IgD-negative memory B cell (primary cell): ENCODE results near the gene PHC1. TPM values are rescaled to one million over a fixed set of nuclear protein-coding genes. Genes with fewer than 3 reads are reported as not detected.
A peak's percentile ranks its signal among the peaks of the same experiment; 100 is the strongest.

Experiments
- H3K27ac Mint-ChIP-seq, 3 donors: one replicate each; pipeline ENCODE4 v1.8.0; 2020 to 2022; ENCODE audit warnings: mild to moderate bottlenecking in 3 of 3, mixed read lengths in 3 of 3, moderate library complexity in 1 of 3
- H3K27me3 Mint-ChIP-seq: one replicate; pipeline ENCODE4 v1.8.0; 2021; ENCODE audit warnings: mixed read lengths
- H3K36me3 Mint-ChIP-seq: one replicate; pipeline ENCODE4 v1.8.0; 2020; ENCODE audit warnings: mild to moderate bottlenecking, mixed read lengths
- H3K4me1 Mint-ChIP-seq, 3 donors: one replicate each; pipeline ENCODE4 v1.8.0; 2020 to 2022; ENCODE audit warnings: mixed read lengths in 3 of 3, mild to moderate bottlenecking in 1 of 3
- H3K4me3 Mint-ChIP-seq, 4 donors: one replicate each; pipeline ENCODE4 v1.8.0; 2020 to 2022; ENCODE audit warnings: mild to moderate bottlenecking in 4 of 4, mixed read lengths in 4 of 4, moderate library complexity in 3 of 4
- H3K9me3 Mint-ChIP-seq, 3 donors: one replicate each; pipeline ENCODE4 v1.8.0; 2020 to 2021; ENCODE audit warnings: mixed read lengths in 3 of 3, mild to moderate bottlenecking in 1 of 3
- polyA plus RNA-seq: library from polyadenylated mRNA; unstranded; fragments of 300-500 nt; fragmentation: Illumina TruSeq; gene quantifications from one replicate; pipeline ENCODE4 v1.2.3, GENCODE V29; 2021

Gene PHC1
- polyA plus RNA-seq, 1 donor from 2014 or later = 18.7 TPM

DNA sequence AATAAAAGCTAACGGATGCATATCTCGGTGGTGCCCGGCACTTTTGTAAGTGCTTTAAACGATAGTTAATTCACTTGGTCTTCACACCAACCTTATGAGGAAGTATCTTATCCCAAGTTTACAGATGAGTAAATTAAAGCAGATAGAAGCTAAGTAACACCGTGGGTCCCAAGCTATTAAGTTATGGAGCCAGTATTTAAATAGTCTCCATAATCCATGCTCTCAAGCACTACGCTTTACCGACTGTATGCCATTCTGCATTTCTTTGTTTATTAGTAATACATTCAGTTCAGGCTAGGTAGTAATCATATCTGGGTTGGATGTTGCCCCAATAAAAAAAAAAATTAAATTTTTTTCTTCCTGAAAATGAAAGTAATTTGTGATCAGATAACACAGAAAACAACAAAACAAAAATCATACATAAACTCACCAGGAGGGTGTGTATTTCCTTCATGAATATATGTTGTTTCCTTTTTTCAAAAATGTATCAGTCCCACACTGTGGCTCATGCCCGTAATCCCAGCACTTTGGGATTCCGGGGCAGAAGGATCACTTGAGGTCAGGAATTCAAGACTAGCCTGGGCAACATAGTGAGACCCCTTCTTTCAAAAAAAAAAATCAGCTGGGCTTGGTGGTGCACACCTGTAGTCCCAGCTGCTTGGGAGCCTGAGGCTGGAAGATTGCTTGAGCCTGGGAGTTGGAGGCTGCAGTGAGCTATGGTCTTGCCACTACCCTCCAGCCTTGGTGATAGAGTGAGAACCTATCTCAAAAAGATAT, 36.6 kb downstream of the PHC1 start:
- H3K36me3 Mint-ChIP-seq = peaks cover 10% of the 10 kb centered on the region
- peak overlapping the region; percentile 84 to 99 (median 95) for H3K27ac Mint-ChIP-seq
- H3K4me1 Mint-ChIP-seq = peaks cover 27 to 44% (median 42%) of the 10 kb centered on the region in 3 donors
- H3K27me3 Mint-ChIP-seq = no peaks in the 10 kb centered on the region
- H3K4me3 Mint-ChIP-seq = peak overlapping the region; percentile 93 to 98 (median 96)
- peaks cover 0 to 7% (median 2%) of the 10 kb centered on the region in 3 donors for H3K9me3 Mint-ChIP-seq

DNA sequence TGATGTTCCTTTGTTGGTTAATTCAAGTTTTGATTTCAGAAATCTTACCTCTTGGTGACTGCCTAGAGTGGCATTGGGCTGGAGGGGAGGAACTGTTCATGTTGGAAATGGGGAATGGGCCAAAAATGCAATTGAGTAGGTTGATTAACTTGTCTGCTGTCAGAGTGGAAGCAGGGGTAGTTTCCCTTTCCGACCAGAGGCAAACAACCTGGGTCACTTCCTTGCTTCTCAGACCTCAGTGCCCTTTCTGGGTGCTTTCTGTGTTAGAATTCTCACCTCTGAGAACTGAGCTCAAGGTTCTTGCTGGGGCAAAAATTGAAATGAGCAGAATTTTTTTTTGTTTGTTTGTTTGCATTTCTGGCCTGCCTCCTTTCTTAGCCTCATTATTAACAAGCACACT, 37.4 kb downstream of the PHC1 start:
- Mint-ChIP-seq H3K27me3 (no peaks in the 10 kb centered on the region), H3K36me3 (peaks cover 10% of the 10 kb centered on the region), H3K4me3 (peak overlapping the region; percentile 22 to 98 (median 82)), H3K9me3 (peaks cover 0 to 7% (median 2%) of the 10 kb centered on the region in 3 donors), H3K27ac (peak overlapping the region in 1 of 3 donors; percentile 59), H3K4me1 (peaks cover 18 to 37% (median 36%) of the 10 kb centered on the region in 3 donors)

DNA sequence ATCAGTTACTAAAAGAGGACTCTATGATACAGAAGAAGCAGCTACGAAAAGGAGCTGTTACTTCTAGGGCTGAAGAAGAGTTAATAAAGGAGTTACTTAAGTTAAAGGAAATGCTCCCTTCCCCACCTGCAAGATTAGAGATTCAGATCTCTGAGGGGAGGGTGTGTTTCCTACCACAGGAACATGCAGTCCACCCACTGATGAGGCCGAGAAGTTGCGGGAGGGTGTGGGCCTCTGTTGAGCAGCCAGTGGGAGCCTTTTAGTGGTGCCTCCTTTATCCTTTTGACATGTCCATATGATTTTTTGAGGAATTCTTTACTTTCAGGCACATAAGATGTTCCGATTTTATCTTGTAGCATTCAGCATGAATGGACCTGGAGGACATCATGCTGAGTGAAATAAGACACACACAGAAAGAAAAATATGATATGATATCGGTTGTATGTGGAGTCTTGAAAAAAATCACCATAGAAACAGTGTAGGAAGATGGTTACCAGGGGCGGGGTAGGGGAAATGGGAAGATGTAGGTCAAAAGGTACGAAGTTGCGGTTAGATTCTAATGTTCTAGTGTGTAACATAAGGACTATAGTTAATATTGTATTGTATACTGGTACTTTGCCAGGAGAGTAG, 39.6 kb downstream of the PHC1 start:
- Mint-ChIP-seq H3K27ac (peak overlapping the region in 1 of 3 donors; percentile 76), H3K4me3 (peak overlapping the region in 2 of 4 donors; percentile 13 to 59), H3K36me3 (peaks cover 15% of the 10 kb centered on the region), H3K9me3 (peaks cover 0 to 7% (median 4%) of the 10 kb centered on the region in 3 donors), H3K27me3 (no peaks in the 10 kb centered on the region), H3K4me1 (peaks cover 8 to 21% (median 18%) of the 10 kb centered on the region in 3 donors)

DNA sequence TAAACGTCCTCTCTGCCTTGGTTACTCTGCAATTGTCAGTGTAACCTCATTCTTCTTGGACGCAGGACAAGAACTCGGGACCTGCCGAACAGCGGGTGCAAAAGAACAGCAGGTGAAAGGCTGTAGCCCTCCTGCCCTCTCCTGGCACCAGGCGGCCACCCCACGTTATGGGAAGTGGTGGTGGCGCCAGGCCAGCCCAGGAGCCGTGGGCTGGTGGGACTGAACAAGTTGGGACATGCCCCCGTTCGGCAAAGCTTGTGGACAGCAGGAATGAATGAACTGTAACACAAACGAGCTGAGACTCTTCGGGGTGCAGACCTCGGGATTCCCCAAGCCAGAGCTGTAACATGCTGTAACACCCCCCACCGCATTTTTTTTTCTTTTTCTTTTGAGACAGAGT, 41.8 kb downstream of the PHC1 start:
- H3K36me3 Mint-ChIP-seq = peaks cover 15% of the 10 kb centered on the region
- no peak overlapping the region for H3K27ac Mint-ChIP-seq
- peaks cover 3 to 14% (median 12%) of the 10 kb centered on the region in 3 donors for H3K4me1 Mint-ChIP-seq
- H3K9me3 Mint-ChIP-seq = peaks cover 0 to 7% (median 4%) of the 10 kb centered on the region in 3 donors
- no peak overlapping the region for H3K4me3 Mint-ChIP-seq
- no peaks in the 10 kb centered on the region for H3K27me3 Mint-ChIP-seq

DNA sequence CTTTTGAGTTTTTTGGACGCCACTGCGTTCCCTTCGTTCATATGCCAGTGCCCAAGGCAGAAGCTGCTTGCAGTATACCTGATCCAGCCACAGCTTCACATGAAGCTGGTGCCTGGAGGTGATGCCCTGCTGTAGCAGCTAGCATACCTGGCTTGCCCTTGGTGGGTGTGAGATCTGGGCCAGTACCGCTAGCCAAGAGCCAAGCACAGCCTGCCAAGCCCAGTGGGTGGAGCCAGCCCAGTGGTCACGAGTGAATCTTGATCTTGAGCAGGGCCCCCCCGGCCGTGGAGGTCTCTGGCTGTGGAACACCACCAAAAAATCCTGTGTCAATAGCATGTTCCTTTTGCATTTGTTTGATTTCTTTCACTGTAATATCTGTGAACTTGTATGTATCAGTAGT, 42.5 kb downstream of the PHC1 start:
- Mint-ChIP-seq H3K4me3 (no peak overlapping the region), H3K9me3 (peaks cover 0 to 7% (median 4%) of the 10 kb centered on the region in 3 donors), H3K27ac (no peak overlapping the region), H3K27me3 (no peaks in the 10 kb centered on the region), H3K36me3 (peaks cover 15% of the 10 kb centered on the region), H3K4me1 (peaks cover 3 to 9% (median 7%) of the 10 kb centered on the region in 3 donors)

DNA sequence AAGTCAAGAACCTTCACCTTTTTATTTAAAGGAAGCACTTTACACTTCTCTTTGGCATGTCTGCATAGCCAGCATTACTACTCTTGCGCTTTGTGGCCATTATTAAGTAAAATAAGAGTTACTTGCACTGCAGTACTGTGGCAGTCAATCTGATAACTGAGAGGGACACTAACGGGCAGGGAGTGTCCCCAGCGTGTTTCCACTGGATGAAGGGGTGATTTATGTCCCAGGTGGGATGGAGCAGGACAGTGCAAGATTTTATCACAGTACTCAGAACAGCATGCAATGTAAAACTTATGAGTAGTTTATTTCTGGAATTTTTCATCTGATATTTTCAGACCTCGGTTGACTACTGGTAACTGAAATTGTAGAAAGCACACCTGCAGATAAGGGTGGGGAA, 43.3 kb downstream of the PHC1 start:
- H3K27ac Mint-ChIP-seq = no peak overlapping the region
- peaks cover 4 to 7% (median 4%) of the 10 kb centered on the region in 3 donors for H3K9me3 Mint-ChIP-seq
- H3K4me1 Mint-ChIP-seq = peaks cover 2 to 5% (median 3%) of the 10 kb centered on the region in 3 donors
- peak overlapping the region in 1 of 4 donors; percentile 26 for H3K4me3 Mint-ChIP-seq
- peaks cover 15% of the 10 kb centered on the region for H3K36me3 Mint-ChIP-seq
- no peaks in the 10 kb centered on the region for H3K27me3 Mint-ChIP-seq

DNA sequence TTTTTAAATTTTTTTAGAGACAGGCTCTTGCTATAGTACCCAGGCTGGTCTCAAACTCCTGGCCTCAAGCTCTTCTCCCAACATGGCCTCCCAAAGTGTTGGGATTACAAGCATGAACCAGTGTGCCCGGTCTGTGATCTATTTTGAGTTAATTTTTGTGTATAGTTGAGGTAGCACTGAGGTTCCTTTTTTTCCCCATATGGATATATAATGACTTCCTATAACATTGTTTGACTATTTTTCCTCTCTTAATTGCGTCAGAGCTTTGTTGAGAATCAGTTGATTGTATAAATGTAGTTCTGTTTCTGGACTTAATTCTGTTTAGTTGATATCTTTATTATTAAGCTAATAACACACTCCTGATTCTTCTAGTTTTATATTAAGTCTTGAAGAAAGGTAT, 43.8 kb downstream of the PHC1 start:
- peaks cover 0 to 1% (median 0%) of the 10 kb centered on the region in 3 donors for H3K4me1 Mint-ChIP-seq
- peaks cover 15% of the 10 kb centered on the region for H3K36me3 Mint-ChIP-seq
- peaks cover 2 to 4% (median 4%) of the 10 kb centered on the region in 3 donors for H3K9me3 Mint-ChIP-seq
- H3K27ac Mint-ChIP-seq = no peak overlapping the region
- no peak overlapping the region for H3K4me3 Mint-ChIP-seq
- H3K27me3 Mint-ChIP-seq = no peaks in the 10 kb centered on the region

DNA sequence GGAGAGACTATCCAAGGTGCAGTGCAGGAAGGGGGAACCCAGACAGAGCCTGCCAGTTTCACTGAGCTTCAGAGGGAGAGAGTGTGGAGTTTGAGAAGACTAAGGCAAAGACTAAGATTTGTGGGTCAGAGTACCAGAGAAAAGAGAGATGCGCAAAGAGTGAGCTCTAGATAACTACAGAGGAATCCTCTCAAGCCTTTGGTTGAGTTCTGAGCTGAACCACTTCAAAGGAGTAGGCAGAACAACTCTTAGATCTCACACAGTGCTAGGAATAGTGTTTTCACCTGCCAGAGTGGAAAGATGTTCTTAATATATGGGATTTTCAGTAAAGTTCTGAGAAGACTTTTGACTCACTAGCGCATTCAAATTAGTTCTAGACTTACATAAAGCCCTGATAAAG, 45.9 kb downstream of the PHC1 start:
- Mint-ChIP-seq H3K9me3 (peaks cover 0 to 10% (median 2%) of the 10 kb centered on the region in 3 donors), H3K27me3 (no peaks in the 10 kb centered on the region), H3K4me3 (no peak overlapping the region), H3K27ac (no peak overlapping the region), H3K36me3 (peaks cover 12% of the 10 kb centered on the region), H3K4me1 (no peaks in the 10 kb centered on the region)

DNA sequence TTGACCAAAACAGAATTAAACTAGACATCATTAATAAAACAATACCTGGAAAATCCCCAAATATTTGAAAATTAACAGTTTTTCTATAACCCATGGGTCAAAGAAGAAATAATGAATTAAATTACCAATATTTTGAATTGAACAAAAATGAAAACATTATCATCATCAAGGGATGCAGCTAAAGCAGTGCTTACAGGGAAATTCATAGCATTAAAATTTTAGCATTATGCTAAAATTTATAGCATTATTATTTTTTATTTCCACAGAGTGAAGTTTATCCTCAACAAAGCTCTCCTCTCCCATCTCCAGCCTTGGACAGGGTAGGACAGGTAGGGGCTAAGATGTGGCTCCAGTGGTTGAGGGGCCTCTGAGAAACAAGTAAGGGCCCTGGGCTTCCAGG, 54.5 kb downstream of the PHC1 start:
- H3K4me1 Mint-ChIP-seq = no peaks in the 10 kb centered on the region
- H3K27me3 Mint-ChIP-seq = no peaks in the 10 kb centered on the region
- H3K36me3 Mint-ChIP-seq = peaks cover 4% of the 10 kb centered on the region
- H3K27ac Mint-ChIP-seq = no peak overlapping the region
- no peak overlapping the region for H3K4me3 Mint-ChIP-seq
- H3K9me3 Mint-ChIP-seq = peaks cover 2 to 15% (median 14%) of the 10 kb centered on the region in 3 donors

DNA sequence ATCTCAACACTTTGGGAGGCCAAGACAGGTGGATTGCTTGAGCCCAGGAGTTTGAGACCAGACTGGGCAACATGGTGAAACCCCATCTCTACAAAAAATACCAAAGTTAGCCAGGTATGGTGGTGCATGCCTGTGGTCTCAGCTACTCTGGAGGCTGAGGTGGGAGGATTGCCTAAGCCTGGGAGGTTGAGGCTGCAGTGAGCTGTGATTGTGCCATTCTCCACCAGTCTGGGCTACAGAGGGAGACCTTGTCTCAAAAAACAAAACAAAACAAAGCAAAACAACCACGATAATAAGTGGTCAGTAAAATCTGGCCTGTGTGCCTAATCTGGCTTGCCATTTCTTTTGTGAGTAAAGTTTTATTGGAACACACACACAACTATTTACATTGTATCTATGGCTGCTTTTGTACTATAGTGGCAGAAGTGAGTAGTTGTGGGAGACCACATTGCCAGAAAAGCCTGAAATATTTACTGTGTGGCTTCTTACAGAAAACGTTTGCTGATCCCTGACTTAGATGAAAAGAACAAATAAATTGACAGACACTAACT, 55.6 kb downstream of the PHC1 start:
- peaks cover 2 to 15% (median 11%) of the 10 kb centered on the region in 3 donors for H3K9me3 Mint-ChIP-seq
- no peak overlapping the region for H3K4me3 Mint-ChIP-seq
- no peaks in the 10 kb centered on the region for H3K27me3 Mint-ChIP-seq
- no peaks in the 10 kb centered on the region for H3K4me1 Mint-ChIP-seq
- no peak overlapping the region for H3K27ac Mint-ChIP-seq
- peaks cover 1% of the 10 kb centered on the region for H3K36me3 Mint-ChIP-seq

DNA sequence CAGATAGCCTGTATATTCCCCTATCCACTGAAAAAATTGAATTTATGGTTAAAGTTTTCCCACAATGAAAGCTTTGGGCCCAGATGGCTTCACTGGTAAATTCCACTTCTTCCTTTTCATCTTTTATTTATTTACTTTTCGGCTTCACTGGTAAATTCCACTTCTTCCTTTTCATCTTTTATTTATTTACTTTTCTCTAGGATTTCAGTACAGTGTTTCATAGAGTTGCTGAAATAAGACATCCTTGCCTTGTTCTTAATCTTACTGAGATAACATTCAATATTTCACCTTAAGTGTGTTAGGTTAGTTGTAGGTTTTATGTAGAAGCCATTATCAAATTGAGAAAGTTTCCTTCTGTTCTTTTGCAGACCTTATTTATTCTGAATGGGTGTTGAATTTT, 56.1 kb downstream of the PHC1 start:
- Mint-ChIP-seq H3K36me3 (peaks cover 1% of the 10 kb centered on the region), H3K4me1 (no peaks in the 10 kb centered on the region), H3K4me3 (no peak overlapping the region), H3K27me3 (no peaks in the 10 kb centered on the region), H3K9me3 (peaks cover 2 to 15% (median 11%) of the 10 kb centered on the region in 3 donors), H3K27ac (no peak overlapping the region)

DNA sequence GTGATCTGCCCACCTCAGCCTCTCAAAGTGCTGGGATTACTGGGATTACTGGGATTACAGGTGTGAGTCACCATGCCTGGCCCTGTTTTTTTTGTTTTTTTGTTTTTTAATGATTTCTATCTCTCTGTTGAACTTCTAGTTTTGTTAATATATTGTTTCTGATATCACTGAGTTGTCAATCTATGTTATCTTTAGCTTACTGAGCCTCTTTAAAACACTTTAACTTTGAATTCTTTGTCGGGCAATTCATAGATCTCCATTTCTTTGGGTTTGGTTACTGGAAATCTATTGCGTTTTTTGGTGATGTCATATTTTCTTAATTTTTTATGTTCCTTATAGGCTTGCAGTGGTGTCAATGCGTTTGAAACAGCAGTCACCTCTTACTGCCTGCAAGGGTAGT, 65.8 kb downstream of the PHC1 start:
- Mint-ChIP-seq H3K36me3 (peaks cover 6% of the 10 kb centered on the region), H3K4me1 (no peaks in the 10 kb centered on the region), H3K27ac (no peak overlapping the region), H3K27me3 (no peaks in the 10 kb centered on the region), H3K9me3 (peaks cover 0 to 15% (median 9%) of the 10 kb centered on the region in 3 donors), H3K4me3 (peak overlapping the region in 1 of 4 donors; percentile 60)

DNA sequence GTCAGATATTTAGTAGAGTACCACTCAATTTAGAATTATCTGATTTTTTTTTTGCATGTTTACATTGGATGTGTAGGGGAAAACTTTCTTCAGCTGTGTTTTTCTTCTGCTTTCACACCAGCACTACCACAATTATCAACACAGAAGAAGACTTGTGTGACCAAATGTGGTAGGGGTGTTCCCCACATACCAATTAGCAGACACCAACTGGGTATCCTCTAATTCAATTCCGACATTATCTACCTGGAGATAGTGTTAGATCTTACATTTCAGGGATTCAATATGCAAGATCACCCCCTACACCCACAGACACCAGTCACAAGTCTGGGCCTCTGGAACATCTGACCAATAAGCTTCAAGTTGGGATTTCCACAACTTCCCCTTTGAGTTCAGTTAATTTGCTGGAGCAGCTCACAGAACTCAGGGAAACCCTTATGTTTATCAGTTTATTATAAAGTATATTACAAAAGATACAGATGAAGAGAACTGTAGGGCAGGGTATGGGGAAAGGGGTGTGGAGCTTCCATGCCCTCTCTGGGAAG, 71.0 kb downstream of the PHC1 start:
- Mint-ChIP-seq H3K9me3 (peaks cover 0 to 3% (median 2%) of the 10 kb centered on the region in 3 donors), H3K36me3 (no peaks in the 10 kb centered on the region), H3K4me1 (peaks cover 9 to 21% (median 14%) of the 10 kb centered on the region in 3 donors), H3K27ac (no peak overlapping the region), H3K4me3 (no peak overlapping the region), H3K27me3 (no peaks in the 10 kb centered on the region)

DNA sequence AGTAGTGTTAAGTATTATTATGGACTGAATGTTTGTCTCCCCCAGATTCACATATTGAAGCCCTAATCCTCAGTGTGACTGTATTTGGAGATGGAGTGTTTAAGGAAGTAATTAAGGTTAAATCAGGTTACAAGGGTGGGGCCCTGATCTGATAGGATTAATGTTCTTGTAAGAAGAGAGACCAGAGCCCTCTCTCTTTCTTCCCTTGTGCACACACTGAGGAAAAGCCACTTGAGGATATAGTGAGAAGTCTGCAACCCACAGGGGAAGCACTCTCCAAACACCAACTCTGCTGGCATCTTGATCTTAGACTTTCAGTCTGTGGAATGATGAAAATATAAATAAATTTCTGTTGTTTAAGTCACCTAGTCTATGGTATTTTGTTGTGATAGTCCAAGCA, 72.9 kb downstream of the PHC1 start:
- peaks cover 9 to 21% (median 14%) of the 10 kb centered on the region in 3 donors for H3K4me1 Mint-ChIP-seq
- no peaks in the 10 kb centered on the region for H3K36me3 Mint-ChIP-seq
- no peak overlapping the region for H3K27ac Mint-ChIP-seq
- H3K9me3 Mint-ChIP-seq = no peaks in the 10 kb centered on the region
- H3K27me3 Mint-ChIP-seq = no peaks in the 10 kb centered on the region
- no peak overlapping the region for H3K4me3 Mint-ChIP-seq

DNA sequence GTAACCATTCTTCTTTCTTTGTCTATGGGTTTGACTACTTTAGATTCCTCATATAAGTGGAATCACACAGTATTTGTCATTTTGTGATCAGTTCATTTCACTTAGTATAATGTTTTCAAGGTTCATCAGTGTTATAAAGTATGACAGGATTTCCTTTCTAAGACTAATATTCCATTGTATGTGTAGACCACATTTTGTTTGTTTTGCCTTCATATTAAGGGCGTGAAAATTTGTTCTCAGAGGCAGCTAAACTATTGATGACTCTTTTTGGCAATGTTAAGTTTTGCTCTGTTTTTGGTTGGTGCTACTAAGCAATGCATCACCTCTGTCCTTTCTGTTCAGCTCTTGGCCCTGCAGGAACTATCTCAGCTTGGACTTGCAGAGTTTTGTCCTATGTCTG, 73.4 kb downstream of the PHC1 start:
- no peaks in the 10 kb centered on the region for H3K36me3 Mint-ChIP-seq
- peak overlapping the region in 2 of 4 donors; percentile 19 to 69 for H3K4me3 Mint-ChIP-seq
- peaks cover 9 to 21% (median 14%) of the 10 kb centered on the region in 3 donors for H3K4me1 Mint-ChIP-seq
- H3K9me3 Mint-ChIP-seq = no peaks in the 10 kb centered on the region
- no peak overlapping the region for H3K27ac Mint-ChIP-seq
- no peaks in the 10 kb centered on the region for H3K27me3 Mint-ChIP-seq
